Keratinocyte (primary cell): ENCODE data around the gene ZW10. TPM values are rescaled to one million over a fixed set of nuclear protein-coding genes. Genes with fewer than 3 reads are reported as not detected.

Experiments used
- DNase-seq: peaks from one replicate; pipeline ENCODE4 v3.0.0-alpha.2; 2011; ENCODE audit warnings: low read depth, missing footprints, low spot score
- FAIRE-seq: peaks from 2 replicates; lab custom pipeline; 2011; peaks lifted over from hg19 to GRCh38; lab: Jason Lieb, UNC
- H2AFZ ChIP-seq: 2 replicates; pipeline ENCODE4 v1.6.0; 2012; ENCODE audit warnings: low read length, control low read depth, inconsistent platforms; ENCODE audit not compliant: control insufficient read depth
- H3K27ac ChIP-seq: 2 replicates; pipeline ENCODE4 v1.5.1; 2011; ENCODE audit warnings: low read length; ENCODE audit not compliant: control insufficient read depth, insufficient read depth
- H3K27me3 ChIP-seq: 3 replicates; pipeline ENCODE4 v1.6.0; 2011; ENCODE audit warnings: low read length; ENCODE audit not compliant: control insufficient read depth, insufficient read depth; ENCODE audit errors: extremely low read depth
- H3K36me3 ChIP-seq, 2 experiments: 2 replicates in 1 of 2; 3 replicates in 1 of 2; pipeline ENCODE4 v1.5.1; 2011; ENCODE audit warnings: low read length in 2 of 2, mild to moderate bottlenecking in 1 of 2; ENCODE audit not compliant: control insufficient read depth in 2 of 2, insufficient read depth in 2 of 2; ENCODE audit errors: extremely low read depth in 1 of 2
- H3K4me1 ChIP-seq: 3 replicates; pipeline ENCODE4 v1.5.1; 2011; ENCODE audit warnings: low read length; ENCODE audit not compliant: control insufficient read depth, insufficient read depth; ENCODE audit errors: extremely low read depth
- H3K4me2 ChIP-seq: 3 replicates; pipeline ENCODE4 v1.6.0; 2011; ENCODE audit warnings: low read depth, low read length; ENCODE audit not compliant: control insufficient read depth, insufficient read depth; ENCODE audit errors: extremely low read depth
- H3K4me3 ChIP-seq, 3 experiments: fragments of 200-600 bp in 1 of 3; sonication (generic) in 1 of 3; 2 replicates in 2 of 3; 3 replicates in 1 of 3; pipeline ENCODE4 v1.5.1; 2011 to 2016; ENCODE audit warnings: low read length in 3 of 3, mild to moderate bottlenecking in 3 of 3, control low read depth in 2 of 3, inconsistent platforms in 1 of 3, low read depth in 1 of 3, mixed read lengths in 1 of 3, mixed run types in 1 of 3, moderate library complexity in 1 of 3; ENCODE audit not compliant: control insufficient read depth in 2 of 3, insufficient read depth in 2 of 3; ENCODE audit errors: extremely low read depth in 1 of 3
- H3K79me2 ChIP-seq: 2 replicates; pipeline ENCODE4 v1.6.0; 2012; ENCODE audit warnings: low read length; ENCODE audit not compliant: control insufficient read depth, insufficient read depth
- H3K9ac ChIP-seq: 3 replicates; pipeline ENCODE4 v1.6.0; 2011; ENCODE audit warnings: low read length; ENCODE audit not compliant: control insufficient read depth, insufficient read depth; ENCODE audit errors: extremely low read depth
- H3K9me1 ChIP-seq: 3 replicates; pipeline ENCODE4 v1.6.0; 2011; ENCODE audit warnings: low read length; ENCODE audit not compliant: control insufficient read depth, insufficient read depth; ENCODE audit errors: extremely low read depth
- H3K9me3 ChIP-seq: 2 replicates; pipeline ENCODE4 v1.5.1; 2012; ENCODE audit warnings: low read depth, low read length; ENCODE audit not compliant: control insufficient read depth
- H4K20me1 ChIP-seq: 3 replicates; pipeline ENCODE4 v1.6.0; 2011; ENCODE audit warnings: low read length; ENCODE audit not compliant: control insufficient read depth, insufficient read depth; ENCODE audit errors: extremely low read depth
- EZH2 ChIP-seq: IDR thresholded peaks from one replicate; pipeline ENCODE4 v1.6.1; 2012; ENCODE audit warnings: inconsistent platforms, mild to moderate bottlenecking, low read length, moderate library complexity
- dilution Hi-C: fragments of 300-500 bp; cut with MboI; formaldehyde crosslinking; loops from one replicate; pipeline ENCODE4 v1.7.0; 2020; ENCODE audit warnings: low sequenced_read_pairs; ENCODE audit not compliant: extremely low pct_ligation_motif_present
- polyA plus RNA-seq, 5 experiments: library from polyadenylated mRNA; depleted of rRNA in 3 of 5; stranded (reverse) in 3 of 5; stranded (forward) in 1 of 5; unstranded in 1 of 5; fragments of >200 nt; gene quantifications; 1 replicate in 1 of 5; 2 replicates in 3 of 5; 3 replicates in 1 of 5; pipeline versions ENCODE4 v1.2.1 to v1.2.3, GENCODE V29; 2011 to 2012; ENCODE audit warnings: missing spikeins in 2 of 5, low read depth in 1 of 5, low replicate concordance in 1 of 5
- TF ChIP-seq, protein P1 (sequence below), 3 experiments: IDR thresholded peaks in 1 of 3; conservative IDR thresholded peaks in 1 of 3; optimal IDR thresholded peaks in 1 of 3; 2 replicates in 2 of 3; 3 replicates in 1 of 3; pipeline versions ENCODE3 to v1.5.1; 2011; ENCODE audit warnings: low read length in 3 of 3, mild to moderate bottlenecking in 3 of 3, moderate library complexity in 2 of 3, control low read depth in 1 of 3, inconsistent platforms in 1 of 3; ENCODE audit not compliant: insufficient read depth in 2 of 3; ENCODE audit errors: extremely low read depth in 1 of 3

ZW10 gene
- polyA plus RNA-seq, 1 donor (not counting 4 experiments of a cell fraction or from before 2014, with no cell fraction given): 21.3 TPM

DNA sequence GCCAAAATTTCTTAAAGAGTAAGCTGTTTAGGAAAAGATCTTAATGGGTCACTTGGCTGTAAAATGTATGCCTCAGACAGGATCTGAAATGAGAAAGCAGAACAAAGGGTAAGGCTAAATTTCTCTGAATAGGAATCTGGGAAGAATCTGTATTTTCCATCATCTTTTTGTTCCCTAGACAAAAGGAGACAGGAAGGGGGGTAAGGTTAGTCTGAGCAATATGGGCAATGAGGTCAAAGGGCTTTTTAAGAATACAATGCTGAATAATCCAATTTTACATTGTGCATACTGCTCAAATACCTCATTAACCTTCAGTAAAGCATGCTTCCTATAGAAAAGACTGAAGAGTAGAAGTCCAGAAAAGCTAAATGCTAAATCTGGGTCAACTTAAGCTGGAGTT lies 40.7 kb upstream of the ZW10 start:
- Histone ChIP-seq H3K9ac (no peak overlapping the region), H3K4me1 (peaks cover 2% of the 10 kb centered on the region), H3K27me3 (no peaks in the 10 kb centered on the region), H3K9me3 (no peaks in the 10 kb centered on the region), H2AFZ (no peak overlapping the region), H3K9me1 (no peaks in the 10 kb centered on the region), H3K79me2 (no peaks in the 10 kb centered on the region), H3K4me3 (no peak overlapping the region), H3K4me2 (no peak overlapping the region), H3K27ac (no peak overlapping the region), H4K20me1 (no peaks in the 10 kb centered on the region), H3K36me3 (peaks cover 0 to 1% of the 10 kb centered on the region in 2 experiments)
- DNase-seq: no peak
- FAIRE-seq: no peak
- dilution Hi-C loops: no loop called here
- no peak for TF ChIP-seq EZH2

DNA sequence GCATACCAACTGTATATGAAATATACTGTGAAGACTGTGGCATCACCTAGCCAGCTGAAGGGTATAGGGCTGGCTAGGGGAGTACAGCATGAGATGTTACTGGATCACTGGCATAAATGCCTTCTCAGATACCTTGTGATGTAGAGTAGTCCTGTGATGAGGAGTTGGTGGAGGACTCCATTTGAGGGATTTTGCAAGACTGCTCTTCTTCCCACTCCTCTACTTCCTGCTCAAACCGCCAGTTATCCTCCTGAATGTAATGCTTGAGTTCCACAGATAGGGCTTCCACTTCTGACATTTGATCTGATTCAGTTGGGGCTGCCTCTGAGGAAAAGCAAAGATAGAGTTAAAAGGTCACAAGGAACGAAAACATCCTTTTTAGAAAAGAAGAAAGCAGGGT lies 35.4 kb upstream of the ZW10 start:
- dilution Hi-C loops: no loop called here
- TF ChIP-seq, protein P1, sequence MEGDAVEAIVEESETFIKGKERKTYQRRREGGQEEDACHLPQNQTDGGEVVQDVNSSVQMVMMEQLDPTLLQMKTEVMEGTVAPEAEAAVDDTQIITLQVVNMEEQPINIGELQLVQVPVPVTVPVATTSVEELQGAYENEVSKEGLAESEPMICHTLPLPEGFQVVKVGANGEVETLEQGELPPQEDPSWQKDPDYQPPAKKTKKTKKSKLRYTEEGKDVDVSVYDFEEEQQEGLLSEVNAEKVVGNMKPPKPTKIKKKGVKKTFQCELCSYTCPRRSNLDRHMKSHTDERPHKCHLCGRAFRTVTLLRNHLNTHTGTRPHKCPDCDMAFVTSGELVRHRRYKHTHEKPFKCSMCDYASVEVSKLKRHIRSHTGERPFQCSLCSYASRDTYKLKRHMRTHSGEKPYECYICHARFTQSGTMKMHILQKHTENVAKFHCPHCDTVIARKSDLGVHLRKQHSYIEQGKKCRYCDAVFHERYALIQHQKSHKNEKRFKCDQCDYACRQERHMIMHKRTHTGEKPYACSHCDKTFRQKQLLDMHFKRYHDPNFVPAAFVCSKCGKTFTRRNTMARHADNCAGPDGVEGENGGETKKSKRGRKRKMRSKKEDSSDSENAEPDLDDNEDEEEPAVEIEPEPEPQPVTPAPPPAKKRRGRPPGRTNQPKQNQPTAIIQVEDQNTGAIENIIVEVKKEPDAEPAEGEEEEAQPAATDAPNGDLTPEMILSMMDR (optimal IDR thresholded peaks at IDR 0.05 in 1 of 3, IDR thresholded peaks at IDR 0.05 in 1 of 3, conservative IDR thresholded peaks at IDR 0.05 in 1 of 3; ENCODE audit: extremely low read depth in 1 of 3, insufficient read depth in 2 of 3, low read length in 3 of 3): no peak
- no peak for TF ChIP-seq EZH2
- no peak for DNase-seq
- no peak overlapping the region for H3K27ac ChIP-seq
- H3K36me3 ChIP-seq: peaks cover 4 to 6% of the 10 kb centered on the region in 2 experiments
- no peaks in the 10 kb centered on the region for H4K20me1 ChIP-seq
- no peaks in the 10 kb centered on the region for H3K9me3 ChIP-seq
- no peak overlapping the region for H3K4me2 ChIP-seq
- no peak overlapping the region for H3K9ac ChIP-seq
- no peaks in the 10 kb centered on the region for H3K9me1 ChIP-seq
- no peaks in the 10 kb centered on the region for H3K4me1 ChIP-seq
- H3K27me3 ChIP-seq: no peaks in the 10 kb centered on the region
- no peak for FAIRE-seq
- no peaks in the 10 kb centered on the region for H3K79me2 ChIP-seq
- no peak overlapping the region for H2AFZ ChIP-seq
- no peak overlapping the region for H3K4me3 ChIP-seq

DNA sequence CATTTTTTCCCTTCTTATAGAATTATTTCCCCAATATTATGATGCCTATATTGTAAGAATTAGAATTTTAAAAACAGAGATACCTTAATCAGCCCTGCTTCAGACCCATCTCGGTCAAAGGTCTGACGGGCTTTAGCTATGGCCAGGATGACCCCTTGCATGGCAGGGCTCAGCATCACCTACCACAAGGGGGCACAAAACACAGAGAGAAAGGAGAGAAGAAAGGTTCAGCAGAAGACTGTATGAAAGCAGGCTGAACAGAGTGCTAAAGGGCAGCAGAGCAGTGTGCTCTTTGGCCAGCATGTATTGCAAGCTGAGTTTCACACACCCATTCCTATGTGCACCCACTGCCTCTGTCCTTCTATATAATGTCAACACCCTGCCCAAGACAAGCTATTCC lies 32.9 kb upstream of the ZW10 start:
- Histone ChIP-seq H3K9me1 (no peaks in the 10 kb centered on the region), H3K4me3 (no peak overlapping the region), H2AFZ (no peak overlapping the region), H3K9ac (no peak overlapping the region), H3K36me3 (peaks cover 7 to 14% of the 10 kb centered on the region in 2 experiments), H3K4me2 (no peak overlapping the region), H3K27me3 (no peaks in the 10 kb centered on the region), H3K79me2 (no peaks in the 10 kb centered on the region), H3K4me1 (no peaks in the 10 kb centered on the region), H3K9me3 (no peaks in the 10 kb centered on the region), H3K27ac (no peak overlapping the region), H4K20me1 (no peaks in the 10 kb centered on the region)
- DNase-seq (no peak), FAIRE-seq (no peak)
- TF ChIP-seq EZH2: no peak
- TF ChIP-seq, protein P1 (optimal IDR thresholded peaks at IDR 0.05 in 1 of 3, IDR thresholded peaks at IDR 0.05 in 1 of 3, conservative IDR thresholded peaks at IDR 0.05 in 1 of 3; ENCODE audit: extremely low read depth in 1 of 3, insufficient read depth in 2 of 3, low read length in 3 of 3): peak; percentile 49 to 71 (median 59)
- dilution Hi-C loops: no loop called here
